Hepatocyte (in vitro differentiated cells): ENCODE data around the gene TOGARAM1.

Experiments
- CTCF ChIP-seq: fragments of 200-600 bp; sonication (generic); IDR thresholded peaks from 2 replicates; pipeline ENCODE4 v1.5.1; 2016; ENCODE audit warnings: antibody characterized with exemption, mild to moderate bottlenecking; ENCODE audit not compliant: poor library complexity
- EZH2 ChIP-seq: fragments of 200-600 bp; sonication (generic); IDR thresholded peaks from 2 replicates; pipeline ENCODE4 v1.6.1; 2016; ENCODE audit warnings: antibody characterized with exemption, mild to moderate bottlenecking, borderline replicate concordance
- EZH2phosphoT487 ChIP-seq: fragments of 200-600 bp; sonication (generic); IDR thresholded peaks from one replicate; pipeline ENCODE4 v1.6.1; 2018; ENCODE audit warnings: antibody characterized with exemption, mild to moderate bottlenecking, low read depth, moderate library complexity; ENCODE audit not compliant: unreplicated experiment, severe bottlenecking

- TF ChIP-seq EZH2 (no peak), CTCF (no peak), EZH2phosphoT487 (no peak)
These were observed 33.8 kb downstream of the TOGARAM1 start for GRCh38 chr14:44995770-44996294.
